Measurements from ENCODE around the gene TBC1D22A. TPM values are rescaled to one million over a fixed set of nuclear protein-coding genes. Genes with fewer than 3 reads are reported as not detected.

The TBC1D22A gene
- total RNA-seq, 1 experiment from 2014 or later: 20.9 TPM

DNA sequence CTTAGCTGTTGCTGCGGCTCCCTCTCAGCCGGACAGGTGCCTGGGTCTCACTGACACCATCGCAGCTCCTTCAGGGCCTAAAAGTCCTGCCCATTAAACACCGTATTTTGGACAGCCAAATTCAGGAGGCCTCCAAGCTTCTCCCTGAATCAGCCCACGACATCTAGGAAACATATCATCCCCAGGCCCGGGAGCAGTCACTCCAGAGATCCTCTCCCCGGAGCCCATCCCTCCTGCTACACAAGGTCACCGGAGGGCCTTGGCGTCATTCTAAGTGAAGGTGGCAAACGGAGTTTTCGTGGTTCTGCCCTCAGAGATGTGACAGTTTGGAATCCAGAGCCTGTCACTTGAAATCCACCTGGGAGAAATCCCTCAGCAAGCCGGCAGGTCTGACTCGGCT lies 232.5 kb downstream of the TBC1D22A start:
- DNase-seq (ENCODE audit: low read depth, low spot score): no peak
- H3K4me3 ChIP-seq (replicated peaks in 1 of 2; ENCODE audit: low read depth in 1 of 2, low read length in 2 of 2): no peak overlapping the region
- no TSS peak for BruUV-seq (replicated peaks)
- H3K4me1 ChIP-seq (ENCODE audit: control insufficient read depth in 1 of 2, insufficient read depth in 2 of 2, low read length in 2 of 2): peaks cover 3 to 14% of the 10 kb centered on the region in 2 experiments; a peak in 3 of 4 replicates
- H3K9ac ChIP-seq (ENCODE audit: low read length): no peak overlapping the region
- TF ChIP-seq, protein P1, sequence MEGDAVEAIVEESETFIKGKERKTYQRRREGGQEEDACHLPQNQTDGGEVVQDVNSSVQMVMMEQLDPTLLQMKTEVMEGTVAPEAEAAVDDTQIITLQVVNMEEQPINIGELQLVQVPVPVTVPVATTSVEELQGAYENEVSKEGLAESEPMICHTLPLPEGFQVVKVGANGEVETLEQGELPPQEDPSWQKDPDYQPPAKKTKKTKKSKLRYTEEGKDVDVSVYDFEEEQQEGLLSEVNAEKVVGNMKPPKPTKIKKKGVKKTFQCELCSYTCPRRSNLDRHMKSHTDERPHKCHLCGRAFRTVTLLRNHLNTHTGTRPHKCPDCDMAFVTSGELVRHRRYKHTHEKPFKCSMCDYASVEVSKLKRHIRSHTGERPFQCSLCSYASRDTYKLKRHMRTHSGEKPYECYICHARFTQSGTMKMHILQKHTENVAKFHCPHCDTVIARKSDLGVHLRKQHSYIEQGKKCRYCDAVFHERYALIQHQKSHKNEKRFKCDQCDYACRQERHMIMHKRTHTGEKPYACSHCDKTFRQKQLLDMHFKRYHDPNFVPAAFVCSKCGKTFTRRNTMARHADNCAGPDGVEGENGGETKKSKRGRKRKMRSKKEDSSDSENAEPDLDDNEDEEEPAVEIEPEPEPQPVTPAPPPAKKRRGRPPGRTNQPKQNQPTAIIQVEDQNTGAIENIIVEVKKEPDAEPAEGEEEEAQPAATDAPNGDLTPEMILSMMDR (IDR thresholded peaks at IDR 0.05 in 2 of 3, conservative IDR thresholded peaks at IDR 0.05 in 1 of 3; ENCODE audit: borderline replicate concordance in 1 of 3, insufficient read depth in 1 of 3, low read depth in 2 of 3, low read length in 2 of 3): no peak
- TF ChIP-seq FOSL1 (IDR thresholded peaks at IDR 0.05; ENCODE audit: low read depth) (no peak), ZBTB33 (IDR thresholded peaks at IDR 0.05; ENCODE audit: extremely low read depth, insufficient replicate concordance, low read length) (no peak), POLR2AphosphoS5 (IDR thresholded peaks at IDR 0.05; ENCODE audit: low read depth, low read length) (no peak), RAD21 (IDR thresholded peaks at IDR 0.05; ENCODE audit: low read depth) (no peak), ELF1 (IDR thresholded peaks at IDR 0.05; ENCODE audit: borderline replicate concordance, low read depth) (no peak), REST (IDR thresholded peaks at IDR 0.05; ENCODE audit: low read depth) (no peak), EGR1 (IDR thresholded peaks at IDR 0.05; ENCODE audit: low read depth) (no peak), ATF3 (IDR thresholded peaks at IDR 0.05) (no peak), EZH2phosphoT487 (IDR thresholded peaks at IDR 0.05; ENCODE audit: borderline replicate concordance) (no peak), ZNF274 (IDR thresholded peaks at IDR 0.05; ENCODE audit: low read depth, low read length) (no peak)
- ChIA-PET RAD21 (ENCODE audit: low non-redundant PET in 1 of 2, low total read pairs in 2 of 2, uncharacterized antibody in 2 of 2, unreplicated experiment in 2 of 2) (no interaction called here), POLR2A (no interaction called here), CTCF (no interaction called here)
- no peak overlapping the region for H2AFZ ChIP-seq (ENCODE audit: low read depth, low read length, poor library complexity, severe bottlenecking)
- H4K20me1 ChIP-seq (ENCODE audit: insufficient read depth): no peaks in the 10 kb centered on the region
- H3K27me3 ChIP-seq (ENCODE audit: insufficient read depth, low read length): no peaks in the 10 kb centered on the region
- no peak overlapping the region for H3K27ac ChIP-seq (ENCODE audit: low read depth, low read length)
- H3K36me3 ChIP-seq (ENCODE audit: control insufficient read depth in 1 of 2, insufficient read depth in 2 of 2, low read length in 2 of 2): no peaks in the 10 kb centered on the region
- intact Hi-C loops (cut with micrococcal nuclease): no loop called here
- H3K9me3 ChIP-seq (ENCODE audit: control insufficient read depth in 1 of 2, insufficient read depth in 1 of 2, low read depth in 1 of 2, low read length in 2 of 2): no peaks in the 10 kb centered on the region
- H3K9me2 ChIP-seq (ENCODE audit: insufficient read depth): no peaks in the 10 kb centered on the region
- ATAC-seq: no peak
- no peak overlapping the region for H3K4me2 ChIP-seq (ENCODE audit: low read length)
- H3K79me2 ChIP-seq (ENCODE audit: insufficient read depth, low read length): no peaks in the 10 kb centered on the region
